GDM1 (cell line): ENCODE measurements around the gene ARHGEF9.
"Not testable (repeated sequence)": the region's sequence is repeated elsewhere in the genome, so short reads cannot be mapped to it uniquely, and the experiment has no call there.

Source experiments
- DNase-seq: peaks from one replicate; lab custom pipeline; 2025; lab: John Stamatoyannopoulos, UW

Gene ARHGEF9

GRCh38 chrX:63784902-63785707 is at the start of gene ARHGEF9:
Gene ARHGEF9 (minus strand): TSS chrX:63785214. CDS start chrX:63785145, 69 bp downstream.
- no peak for DNase-seq

GRCh38 chrX:63825446-63825845 is 40.4 kb upstream of the ARHGEF9 start:
- DNase-seq = not testable (repeated sequence)

GRCh38 chrX:63818156-63818555 is 33.1 kb upstream of the ARHGEF9 start:
- no peak for DNase-seq

GRCh38 chrX:63817696-63818095 is 32.7 kb upstream of the ARHGEF9 start:
- no peak for DNase-seq

GRCh38 chrX:63812823-63813222 is 27.8 kb upstream of the ARHGEF9 start:
- DNase-seq = no peak

DNA sequence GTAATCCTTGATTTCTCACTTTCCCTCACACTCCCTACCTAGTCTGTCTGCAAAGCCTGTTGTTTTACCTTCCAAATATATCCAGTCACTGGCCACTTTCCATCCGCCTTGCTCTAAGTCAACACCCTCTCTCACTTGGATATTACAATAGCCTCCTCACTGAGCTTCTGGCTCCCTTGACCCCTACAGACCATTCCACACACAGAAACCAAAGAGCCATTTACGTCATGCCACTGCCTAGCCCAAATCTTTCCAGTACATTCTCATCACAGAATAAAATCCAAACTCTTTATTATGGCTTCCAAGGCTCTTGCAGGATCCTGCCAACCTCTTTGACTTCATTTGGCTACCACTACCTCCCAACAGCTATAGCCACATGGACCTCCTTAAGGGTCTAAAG is 25.7 kb upstream of the ARHGEF9 start:
- DNase-seq = no peak

GRCh38 chrX:63809173-63809572 is 24.2 kb upstream of the ARHGEF9 start:
- DNase-seq = no peak

DNA sequence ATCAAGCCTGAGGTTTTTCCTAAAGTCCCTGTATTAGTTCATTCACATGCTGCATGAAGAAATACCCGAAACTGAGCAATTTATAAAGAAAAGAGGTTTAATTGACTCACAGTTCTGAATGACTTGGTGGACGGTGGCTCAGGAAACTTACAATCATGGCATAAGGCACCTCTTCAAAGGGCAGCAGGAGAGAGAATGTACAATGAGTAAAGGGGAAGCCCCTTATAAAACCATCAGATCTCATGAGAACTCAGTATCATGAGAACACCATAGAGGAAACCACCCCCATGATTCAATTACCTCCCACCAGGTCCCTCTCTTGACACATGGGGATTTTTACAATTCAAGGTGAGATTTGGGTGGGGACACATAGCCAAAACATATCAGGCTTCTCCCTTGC is 10.4 kb upstream of the ARHGEF9 start:
- not testable (repeated sequence) for DNase-seq

- DNase-seq = no peak
Measured at GRCh38 chrX:63785708-63786040, 660 bp upstream of the ARHGEF9 start.

DNA sequence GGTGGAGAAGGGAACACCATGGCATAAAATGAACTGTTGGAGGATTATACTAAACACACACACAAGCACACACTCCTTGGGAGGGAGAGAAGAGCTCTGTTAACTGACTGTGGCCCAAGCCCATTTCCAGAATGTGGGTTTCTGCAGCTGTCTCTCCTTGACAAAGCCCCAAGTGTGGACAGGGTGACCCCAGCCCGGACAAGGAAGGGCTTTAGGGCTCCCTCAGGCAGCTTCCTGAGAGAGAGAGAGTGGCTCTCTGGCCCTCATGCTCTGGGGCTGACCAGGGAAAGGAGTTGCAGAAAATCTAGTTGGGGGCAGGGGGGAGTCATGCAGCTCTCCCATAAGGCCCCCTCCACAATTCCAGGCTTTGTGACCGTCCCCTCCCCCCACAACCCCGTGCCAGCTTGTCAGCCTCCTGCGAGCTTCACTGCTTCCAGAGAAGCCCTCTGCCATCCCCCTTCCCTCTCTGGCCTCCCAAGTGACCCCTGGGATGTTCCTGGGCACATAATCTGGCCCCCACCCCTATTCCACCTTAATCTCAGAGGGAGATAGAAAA is 590 bp downstream of the ARHGEF9 start:
- DNase-seq = no peak

DNA sequence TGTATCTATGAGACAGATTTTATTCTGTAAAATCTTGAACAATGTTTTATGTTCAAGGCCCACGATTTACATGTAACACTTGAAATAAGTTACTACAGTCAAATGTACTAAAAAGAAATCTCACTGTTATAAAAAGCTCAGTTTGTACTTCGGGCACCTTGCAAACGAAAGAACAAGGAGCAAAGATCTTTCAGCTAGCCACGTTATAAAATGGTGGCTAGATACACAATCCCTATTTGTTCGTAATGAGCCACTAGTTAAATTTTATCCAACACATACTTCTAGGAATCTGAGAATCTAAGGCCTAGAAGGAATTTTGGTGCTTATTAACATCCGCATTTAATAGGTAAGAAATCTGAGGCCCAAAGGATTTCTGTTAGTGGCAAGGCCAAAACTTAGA is 2.5 kb downstream of the ARHGEF9 start:
- DNase-seq = no peak

DNA sequence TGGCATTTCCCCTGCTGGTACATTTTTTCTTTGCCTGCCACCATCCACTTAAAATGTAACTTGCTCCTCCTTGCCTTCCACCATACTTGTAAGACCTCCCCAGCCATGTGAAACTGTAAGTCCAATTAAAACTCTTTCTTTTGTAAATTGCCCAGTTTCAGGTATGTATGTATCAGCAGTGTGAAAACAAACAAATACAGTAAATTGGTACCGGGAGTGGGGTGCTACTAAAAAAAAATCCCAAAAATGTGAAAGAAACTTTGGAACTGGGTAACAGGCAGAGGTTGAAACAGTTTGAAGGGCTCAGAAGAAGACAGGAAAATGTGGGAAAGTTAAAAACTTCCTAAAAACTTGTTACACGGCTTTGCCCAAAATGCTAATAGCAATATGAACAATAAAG is 16.3 kb downstream of the ARHGEF9 start:
- no peak for DNase-seq

DNA sequence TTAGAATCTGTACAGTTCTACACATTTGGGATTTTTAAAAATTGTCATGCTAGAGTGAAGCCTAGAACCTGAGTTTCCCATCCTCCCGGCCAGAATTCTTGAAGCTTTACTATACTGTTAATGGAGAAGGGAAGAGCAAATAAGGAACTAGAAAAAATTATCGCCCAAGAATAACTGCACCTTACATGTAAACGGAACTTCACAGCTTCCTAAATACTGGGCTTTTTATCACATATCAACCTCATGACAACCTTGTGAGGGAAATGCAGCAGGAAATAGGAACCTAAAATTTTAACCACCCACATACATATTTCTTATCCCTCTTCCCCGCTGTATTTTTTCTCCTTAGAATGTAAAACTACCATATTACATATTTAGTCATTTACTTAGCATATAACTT is 19.3 kb downstream of the ARHGEF9 start:
- no peak for DNase-seq

- no peak for DNase-seq
Measured at GRCh38 chrX:63764946-63765345, 20.1 kb downstream of the ARHGEF9 start.

GRCh38 chrX:63761639-63762038 is 23.4 kb downstream of the ARHGEF9 start:
- no peak for DNase-seq

DNA sequence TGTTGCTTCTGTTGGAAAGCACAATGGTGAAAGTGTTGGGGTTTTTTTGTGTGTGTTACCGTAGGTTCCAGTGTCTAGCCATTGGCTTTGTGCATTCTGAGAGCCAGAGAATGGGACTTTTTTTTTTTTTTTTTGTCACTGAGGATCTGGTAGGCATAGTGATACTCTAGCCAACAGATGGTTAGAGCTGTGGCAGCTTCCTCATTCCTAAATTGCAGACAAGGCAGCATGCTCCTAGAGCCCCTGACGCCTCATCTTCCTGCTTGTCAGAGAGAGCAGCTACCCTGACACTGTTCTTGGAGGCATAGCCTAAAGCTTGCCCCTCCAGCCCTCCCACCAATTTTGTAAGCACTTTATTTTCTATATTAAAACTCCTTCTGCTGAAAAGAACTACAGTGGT is 27.0 kb downstream of the ARHGEF9 start:
- peak; percentile 30 for DNase-seq

- DNase-seq = no peak
Measured at GRCh38 chrX:63755892-63756291, 29.1 kb downstream of the ARHGEF9 start.

DNA sequence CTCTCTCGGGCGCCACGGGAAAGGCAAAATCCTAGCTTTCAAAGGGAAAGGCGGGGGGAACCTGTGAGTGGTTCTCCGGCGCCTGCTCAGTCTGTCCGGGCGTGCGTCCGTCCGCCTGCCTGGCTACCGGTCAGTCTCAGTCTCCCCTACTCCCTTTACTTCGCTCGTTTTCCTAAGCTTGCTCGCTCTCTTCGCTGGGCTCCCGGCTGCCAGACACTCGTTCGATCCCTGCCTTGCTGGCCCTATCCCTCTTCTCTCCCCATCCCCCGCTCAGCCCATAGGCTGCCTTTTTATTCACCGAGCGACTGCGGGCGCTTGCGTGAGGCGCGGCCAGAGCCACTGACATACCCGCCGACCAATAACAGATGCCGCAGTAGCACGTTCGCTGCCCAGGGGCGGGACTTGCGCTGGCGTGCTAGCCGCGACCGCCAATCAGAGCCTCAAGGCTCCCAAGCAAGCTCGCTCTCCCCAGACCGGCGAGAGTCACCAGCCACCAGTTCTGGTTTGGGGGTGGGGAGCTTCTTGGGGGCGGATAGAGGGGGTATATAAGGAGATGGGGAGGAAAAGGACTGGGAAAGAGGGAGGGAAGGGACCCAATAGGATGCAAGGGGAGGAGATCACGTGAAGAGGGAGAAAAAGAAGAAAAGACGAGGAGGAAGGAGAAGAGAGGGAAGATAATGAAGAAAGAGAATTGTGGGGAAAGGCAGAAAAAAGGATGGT is 30.0 kb downstream of the ARHGEF9 start:
- DNase-seq = peak; percentile 83

GRCh38 chrX:63754136-63754859 is 30.7 kb downstream of the ARHGEF9 start:
- no peak for DNase-seq

- no peak for DNase-seq
Measured at GRCh38 chrX:63751481-63751880, 33.5 kb downstream of the ARHGEF9 start.

DNA sequence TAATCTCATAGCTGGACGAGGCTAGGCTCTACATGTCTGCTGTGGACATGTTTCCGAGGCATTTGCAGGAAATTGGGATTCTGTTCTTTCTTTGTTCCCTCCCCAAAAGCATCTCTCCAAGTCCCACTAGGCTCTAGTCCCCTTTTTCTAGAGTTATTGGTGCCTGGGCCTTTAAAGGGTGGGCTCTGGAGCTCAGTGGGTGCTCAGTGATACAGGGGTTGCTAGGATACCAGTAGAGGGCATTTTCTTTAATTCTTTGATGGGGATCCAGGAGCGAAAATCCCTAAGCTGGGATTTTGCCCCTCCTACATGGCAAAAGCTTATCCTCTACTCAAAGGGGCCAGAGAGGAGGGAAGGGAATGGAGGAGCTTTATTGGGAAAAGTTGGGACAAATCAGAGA is 34.2 kb downstream of the ARHGEF9 start:
- no peak for DNase-seq

GRCh38 chrX:63747331-63747730 is 37.7 kb downstream of the ARHGEF9 start:
- DNase-seq = no peak

DNA sequence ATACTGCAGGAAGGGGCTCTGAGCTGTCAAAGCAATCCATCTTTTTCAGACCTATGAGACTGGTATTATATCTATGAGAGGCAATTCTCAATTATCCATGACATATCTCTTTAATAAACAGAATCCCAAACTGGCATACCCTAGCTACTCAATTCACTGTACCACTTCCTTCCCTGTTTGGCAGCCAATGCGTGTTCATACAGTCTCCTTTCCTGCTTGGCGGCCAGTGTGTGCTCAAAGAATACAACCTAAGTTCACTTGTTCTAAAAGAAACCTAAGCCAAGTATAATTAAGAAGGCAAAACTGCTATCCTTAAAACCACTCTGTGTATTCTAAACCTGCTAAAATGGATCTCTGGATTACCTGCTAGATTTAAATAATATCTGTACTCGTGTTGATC is 38.3 kb downstream of the ARHGEF9 start:
- DNase-seq = peak; percentile 5
